ENCODE data around the gene DNAI7. TPM values are rescaled to one million over a fixed set of nuclear protein-coding genes. Genes with fewer than 3 reads are reported as not detected.

DNAI7 gene
- polyA plus RNA-seq, 1 donor from 2014 or later = 1.3 TPM

GRCh38 chr12:25082628-25083027 lies 112.3 kb downstream of the DNAI7 start:
- H3K4me3 ChIP-seq (ENCODE audit: low read length) = no peak overlapping the region
- H3K9me3 ChIP-seq (ENCODE audit: low read length) = no peaks in the 10 kb centered on the region
- H4K20me1 ChIP-seq (ENCODE audit: insufficient read depth) = no peaks in the 10 kb centered on the region
- H3K27ac ChIP-seq (ENCODE audit: low read length) = no peak overlapping the region
- H2AFZ ChIP-seq (ENCODE audit: low read depth, low read length) = no peak overlapping the region
- H3F3A ChIP-seq (ENCODE audit: insufficient read depth, low read length, poor library complexity, severe bottlenecking) = no peaks in the 10 kb centered on the region
- no peak overlapping the region for H3K9ac ChIP-seq (ENCODE audit: low read length)
- H3K9me2 ChIP-seq (ENCODE audit: insufficient read depth, low read length) = no peaks in the 10 kb centered on the region
- no peaks in the 10 kb centered on the region for H3K36me3 ChIP-seq (ENCODE audit: insufficient read depth, low read length)
- H3K4me2 ChIP-seq (ENCODE audit: low read length) = no peak overlapping the region
- H3K27me3 ChIP-seq (ENCODE audit: insufficient read depth, low read depth, low read length) = no peaks in the 10 kb centered on the region
- TF ChIP-seq EP300 (conservative IDR thresholded peaks at IDR 0.05; ENCODE audit: poor library complexity, severe bottlenecking) (no peak), TAF1 (IDR thresholded peaks at IDR 0.05; ENCODE audit: low read depth) (no peak), SMC3 (conservative IDR thresholded peaks at IDR 0.05; ENCODE audit: poor library complexity) (no peak), REST (IDR thresholded peaks at IDR 0.05; ENCODE audit: borderline replicate concordance) (no peak), RAD21 (conservative IDR thresholded peaks at IDR 0.05) (no peak)
- no peaks in the 10 kb centered on the region for H3K79me2 ChIP-seq (replicated peaks; ENCODE audit: insufficient read depth, low read length)

GRCh38 chr12:25079393-25079792 lies 115.6 kb downstream of the DNAI7 start:
- Histone ChIP-seq H4K20me1 (ENCODE audit: insufficient read depth) (no peaks in the 10 kb centered on the region), H3K79me2 (replicated peaks; ENCODE audit: insufficient read depth, low read length) (no peaks in the 10 kb centered on the region), H3F3A (ENCODE audit: insufficient read depth, low read length, poor library complexity, severe bottlenecking) (no peaks in the 10 kb centered on the region), H3K27me3 (ENCODE audit: insufficient read depth, low read depth, low read length) (no peaks in the 10 kb centered on the region), H3K4me3 (ENCODE audit: low read length) (no peak overlapping the region), H3K27ac (ENCODE audit: low read length) (no peak overlapping the region), H3K9me3 (ENCODE audit: low read length) (no peaks in the 10 kb centered on the region), H3K36me3 (ENCODE audit: insufficient read depth, low read length) (no peaks in the 10 kb centered on the region), H3K9me2 (ENCODE audit: insufficient read depth, low read length) (no peaks in the 10 kb centered on the region), H3K4me2 (ENCODE audit: low read length) (no peak overlapping the region), H2AFZ (ENCODE audit: low read depth, low read length) (no peak overlapping the region), H3K9ac (ENCODE audit: low read length) (no peak overlapping the region)
- TF ChIP-seq EP300 (conservative IDR thresholded peaks at IDR 0.05; ENCODE audit: poor library complexity, severe bottlenecking) (no peak), MXI1 (conservative IDR thresholded peaks at IDR 0.05; ENCODE audit: poor library complexity, severe bottlenecking) (no peak), POLR2AphosphoS5 (IDR thresholded peaks at IDR 0.05) (no peak), SMC3 (conservative IDR thresholded peaks at IDR 0.05; ENCODE audit: poor library complexity) (no peak), EZH2 (IDR thresholded peaks at IDR 0.05; ENCODE audit: borderline replicate concordance, insufficient read depth, low read length, poor library complexity, severe bottlenecking) (no peak), TAF1 (IDR thresholded peaks at IDR 0.05; ENCODE audit: low read depth) (no peak), REST (IDR thresholded peaks at IDR 0.05; ENCODE audit: borderline replicate concordance) (no peak), RAD21 (conservative IDR thresholded peaks at IDR 0.05) (no peak)
- TF ChIP-seq, protein P1, sequence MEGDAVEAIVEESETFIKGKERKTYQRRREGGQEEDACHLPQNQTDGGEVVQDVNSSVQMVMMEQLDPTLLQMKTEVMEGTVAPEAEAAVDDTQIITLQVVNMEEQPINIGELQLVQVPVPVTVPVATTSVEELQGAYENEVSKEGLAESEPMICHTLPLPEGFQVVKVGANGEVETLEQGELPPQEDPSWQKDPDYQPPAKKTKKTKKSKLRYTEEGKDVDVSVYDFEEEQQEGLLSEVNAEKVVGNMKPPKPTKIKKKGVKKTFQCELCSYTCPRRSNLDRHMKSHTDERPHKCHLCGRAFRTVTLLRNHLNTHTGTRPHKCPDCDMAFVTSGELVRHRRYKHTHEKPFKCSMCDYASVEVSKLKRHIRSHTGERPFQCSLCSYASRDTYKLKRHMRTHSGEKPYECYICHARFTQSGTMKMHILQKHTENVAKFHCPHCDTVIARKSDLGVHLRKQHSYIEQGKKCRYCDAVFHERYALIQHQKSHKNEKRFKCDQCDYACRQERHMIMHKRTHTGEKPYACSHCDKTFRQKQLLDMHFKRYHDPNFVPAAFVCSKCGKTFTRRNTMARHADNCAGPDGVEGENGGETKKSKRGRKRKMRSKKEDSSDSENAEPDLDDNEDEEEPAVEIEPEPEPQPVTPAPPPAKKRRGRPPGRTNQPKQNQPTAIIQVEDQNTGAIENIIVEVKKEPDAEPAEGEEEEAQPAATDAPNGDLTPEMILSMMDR (IDR thresholded peaks at IDR 0.05; ENCODE audit: poor library complexity, severe bottlenecking) = no peak

All from neural cell (in vitro differentiated cells).